ENCODE results near the gene ZC3H13.

GRCh38 chr13:46101002-46101401 lies 48.5 kb upstream of the ZC3H13 start:
- TF ChIP-seq CTCF (conservative IDR thresholded peaks at IDR 0.05) = no peak
- TF ChIP-seq EZH2 (IDR thresholded peaks at IDR 0.05; ENCODE audit: low read depth) = no peak
